ENCODE results near the gene UAP1L1.
"Not testable (repeated sequence)": the region's sequence is repeated elsewhere in the genome, so short reads cannot be mapped to it uniquely, and the experiment has no call there.

The UAP1L1 gene

DNA sequence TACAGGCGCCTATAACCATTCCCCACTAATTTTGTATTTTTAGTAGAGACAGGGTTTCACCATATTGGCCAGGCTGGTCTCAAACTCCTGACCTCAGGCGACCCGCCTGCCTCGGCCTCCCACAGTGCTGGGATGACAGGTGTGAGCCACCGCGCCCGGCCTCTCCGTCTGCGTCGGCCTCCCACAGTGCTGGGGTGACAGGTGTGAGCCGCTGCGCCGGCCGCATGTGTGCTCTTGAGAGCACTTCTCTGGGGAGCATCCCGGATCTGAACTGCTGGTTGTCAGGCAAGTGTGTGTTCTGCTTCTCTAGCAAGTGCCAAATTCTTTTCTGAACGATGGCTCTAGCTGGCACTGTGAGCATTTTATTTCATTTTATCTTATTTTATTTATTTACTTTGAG lies 19.8 kb upstream of the UAP1L1 start:
- no peaks in the 10 kb centered on the region for H3K36me3 ChIP-seq (ENCODE audit: insufficient read depth, low read length)
- H3K27me3 ChIP-seq (ENCODE audit: insufficient read depth, low read length), result peaks cover 47% of the 10 kb centered on the region
- H2AFZ ChIP-seq (ENCODE audit: low read depth, low read length), result no peak overlapping the region
- H3K4me3 ChIP-seq (ENCODE audit: low read length), result no peak overlapping the region
- no peaks in the 10 kb centered on the region for H3K9me3 ChIP-seq (ENCODE audit: low read length)
- peaks cover 13% of the 10 kb centered on the region for H3K4me1 ChIP-seq (ENCODE audit: insufficient read depth, low read length)

DNA sequence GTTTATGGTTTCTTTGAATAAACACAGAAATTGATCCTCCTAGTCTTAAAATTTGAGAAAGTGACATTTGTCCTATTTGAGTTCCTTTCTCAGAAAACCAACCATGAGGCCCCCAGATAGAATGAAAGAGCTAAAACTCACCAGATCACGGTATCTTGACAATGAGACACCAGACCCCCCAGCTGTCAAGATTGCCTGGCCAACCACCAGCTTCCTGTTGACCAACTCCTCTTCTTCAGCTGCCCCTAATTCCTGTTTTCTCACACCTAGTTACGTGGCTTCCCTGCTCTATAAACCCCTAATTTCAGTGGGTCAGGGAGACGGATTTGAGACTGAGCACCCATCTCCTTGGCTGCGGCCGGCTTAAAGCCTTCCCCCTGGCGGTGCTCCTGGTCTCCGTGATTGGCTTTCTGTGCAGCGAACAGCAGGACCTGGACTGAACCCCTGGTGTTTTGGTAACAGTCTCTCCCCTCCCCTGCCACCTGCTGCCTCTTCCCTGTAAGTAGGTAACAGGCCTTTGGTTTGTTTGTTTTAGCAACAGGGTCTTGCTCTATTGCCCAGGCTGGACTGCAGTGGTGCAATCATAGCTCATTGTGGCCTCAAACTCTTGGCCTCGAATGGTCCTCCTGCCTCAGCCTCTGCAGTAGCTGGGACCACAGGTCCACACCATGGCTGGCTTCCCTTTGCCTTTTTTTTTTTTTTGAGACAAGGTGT lies 18.6 kb upstream of the UAP1L1 start:
- no peaks in the 10 kb centered on the region for H3K36me3 ChIP-seq (ENCODE audit: insufficient read depth, low read length)
- no peak overlapping the region for H2AFZ ChIP-seq (ENCODE audit: low read depth, low read length)
- H3K9me3 ChIP-seq (ENCODE audit: low read length), result no peaks in the 10 kb centered on the region
- peaks cover 36% of the 10 kb centered on the region for H3K27me3 ChIP-seq (ENCODE audit: insufficient read depth, low read length)
- peaks cover 13% of the 10 kb centered on the region for H3K4me1 ChIP-seq (ENCODE audit: insufficient read depth, low read length)
- H3K4me3 ChIP-seq (ENCODE audit: low read length), result no peak overlapping the region

DNA sequence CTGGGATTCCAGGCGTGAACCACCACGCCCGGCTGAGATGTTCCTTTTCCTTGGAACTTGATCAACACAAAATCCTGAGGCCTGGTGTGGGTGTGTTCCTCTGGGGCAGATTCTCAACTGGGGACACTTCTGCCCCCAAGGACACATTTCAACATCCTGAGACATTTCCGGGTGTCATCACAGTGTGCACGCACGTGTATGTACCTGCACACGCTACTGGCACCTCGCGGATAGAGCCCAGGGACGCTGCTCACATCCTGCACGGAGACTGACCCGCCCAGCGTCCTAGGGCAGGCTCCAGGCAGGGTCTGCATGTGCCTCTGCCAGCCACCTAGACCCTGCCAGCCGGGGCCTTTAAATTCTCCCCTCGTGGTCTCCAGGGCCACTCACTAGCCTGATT lies 14.9 kb upstream of the UAP1L1 start:
- peaks cover 7% of the 10 kb centered on the region for H3K27me3 ChIP-seq (ENCODE audit: insufficient read depth, low read length)
- no peaks in the 10 kb centered on the region for H3K9me3 ChIP-seq (ENCODE audit: low read length)
- H3K36me3 ChIP-seq (ENCODE audit: insufficient read depth, low read length), result peaks cover 2% of the 10 kb centered on the region
- H3K4me1 ChIP-seq (ENCODE audit: insufficient read depth, low read length), result no peaks in the 10 kb centered on the region
- no peak overlapping the region for H2AFZ ChIP-seq (ENCODE audit: low read depth, low read length)
- no peak overlapping the region for H3K4me3 ChIP-seq (ENCODE audit: low read length)

DNA sequence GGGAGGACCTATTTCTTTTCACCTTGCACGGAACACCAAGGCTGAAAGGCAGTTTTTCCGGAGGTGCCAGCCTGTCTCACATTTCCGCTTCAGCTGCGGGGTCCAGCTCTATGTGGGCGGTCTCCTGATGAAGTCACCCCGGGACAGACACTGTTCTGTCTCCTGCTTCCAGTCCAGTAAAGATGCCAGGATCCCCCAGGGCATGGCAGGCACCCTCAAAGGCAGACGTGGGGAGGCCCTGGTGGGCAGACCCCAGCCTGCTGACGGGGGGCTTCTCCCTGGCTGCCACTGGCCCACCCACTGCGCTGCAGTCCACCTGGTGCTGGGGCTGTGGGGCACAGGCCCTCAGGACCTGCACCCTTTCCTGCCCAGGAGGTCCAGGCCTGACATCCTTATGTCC lies 14.5 kb upstream of the UAP1L1 start:
- H3K9me3 ChIP-seq (ENCODE audit: low read length); H2AFZ ChIP-seq (ENCODE audit: low read depth, low read length); H3K36me3 ChIP-seq (ENCODE audit: insufficient read depth, low read length); H3K4me3 ChIP-seq (ENCODE audit: low read length); H3K4me1 ChIP-seq (ENCODE audit: insufficient read depth, low read length); H3K27me3 ChIP-seq (ENCODE audit: insufficient read depth, low read length): not testable (repeated sequence)

DNA sequence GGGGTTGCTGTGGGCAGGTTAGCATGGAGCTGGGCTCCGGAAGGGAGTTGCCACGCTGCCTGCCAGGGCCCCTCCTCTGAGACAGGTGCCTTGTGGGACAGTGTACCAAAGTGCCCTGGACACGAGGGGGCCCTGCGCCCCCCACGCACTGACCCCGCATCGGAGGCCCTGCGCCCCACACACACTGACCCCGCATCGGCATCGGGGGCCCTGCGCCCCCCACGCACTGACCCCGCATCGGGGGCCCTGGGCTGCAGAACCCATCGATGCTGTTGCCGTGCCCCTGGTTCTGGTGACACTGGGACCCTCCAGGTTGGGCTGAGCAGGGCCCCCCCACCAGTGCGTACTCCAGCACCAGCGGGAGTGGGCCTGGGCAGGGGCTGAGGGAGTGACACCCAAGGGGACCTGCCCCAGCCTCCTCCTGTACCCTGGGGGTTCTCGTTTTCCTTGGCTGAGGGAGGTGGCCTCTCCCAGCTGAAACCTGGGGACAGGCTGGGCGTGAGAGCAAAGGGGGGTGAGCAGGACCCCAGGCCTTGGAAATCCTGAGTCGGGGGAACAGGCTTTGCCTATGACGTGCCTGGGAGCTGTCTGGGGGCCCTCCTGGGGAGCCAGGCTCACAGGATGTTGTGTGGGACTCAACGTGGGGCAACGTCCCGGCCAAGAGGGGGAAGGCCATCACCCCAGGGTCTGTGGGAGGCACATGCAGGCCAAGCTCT lies 13.8 kb upstream of the UAP1L1 start:
- Histone ChIP-seq H3K36me3 (ENCODE audit: insufficient read depth, low read length) (peaks cover 2% of the 10 kb centered on the region), H2AFZ (ENCODE audit: low read depth, low read length) (no peak overlapping the region), H3K9me3 (ENCODE audit: low read length) (no peaks in the 10 kb centered on the region), H3K27me3 (ENCODE audit: insufficient read depth, low read length) (peaks cover 6% of the 10 kb centered on the region), H3K4me3 (ENCODE audit: low read length) (no peak overlapping the region), H3K4me1 (ENCODE audit: insufficient read depth, low read length) (no peaks in the 10 kb centered on the region)

DNA sequence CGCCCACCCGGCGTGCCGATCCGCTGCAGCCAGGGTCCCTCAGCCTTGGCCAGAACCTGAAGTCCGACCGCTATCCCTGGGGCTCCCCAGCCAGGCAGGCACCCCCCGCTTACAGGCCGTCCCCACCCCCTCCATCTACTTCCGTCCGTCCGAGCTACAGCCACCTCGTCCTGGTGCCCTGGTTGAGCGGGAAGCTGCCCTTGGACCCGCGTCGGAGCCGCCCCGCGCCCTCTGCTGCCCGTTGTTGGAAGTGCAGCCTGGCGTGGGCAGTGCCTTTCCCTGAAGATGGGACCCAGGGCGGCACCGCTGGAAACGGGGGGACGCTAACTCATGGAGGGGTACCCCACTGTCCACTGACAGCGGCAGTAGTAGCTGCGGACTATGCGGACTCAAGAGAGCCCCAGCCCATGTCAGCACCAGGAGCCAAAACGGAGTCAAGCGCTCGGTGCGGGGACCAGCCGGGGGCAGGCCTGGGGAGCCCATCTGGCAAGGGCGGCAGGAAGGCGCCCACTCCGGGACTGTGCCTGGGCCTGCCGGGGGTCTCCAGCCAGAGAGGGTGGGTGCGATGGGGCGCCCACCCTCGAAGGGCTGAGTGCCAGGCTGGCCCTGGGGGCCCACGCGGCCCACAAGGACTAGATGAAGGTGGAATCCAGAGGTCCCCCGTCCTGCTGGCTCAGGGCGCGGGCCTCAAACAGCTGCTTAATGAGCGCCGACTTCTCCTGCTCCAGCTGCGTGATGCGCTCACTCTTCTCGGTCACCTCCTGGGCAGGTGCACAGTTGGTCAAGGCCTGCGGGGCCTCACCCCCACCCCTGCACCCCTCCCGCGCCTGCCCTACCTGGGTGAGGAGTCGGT lies 13.1 kb upstream of the UAP1L1 start:
- Histone ChIP-seq H3K4me1 (ENCODE audit: insufficient read depth, low read length) (peaks cover 7% of the 10 kb centered on the region), H3K9me3 (ENCODE audit: low read length) (no peaks in the 10 kb centered on the region), H2AFZ (ENCODE audit: low read depth, low read length) (no peak overlapping the region), H3K36me3 (ENCODE audit: insufficient read depth, low read length) (peaks cover 2% of the 10 kb centered on the region), H3K4me3 (ENCODE audit: low read length) (no peak overlapping the region), H3K27me3 (ENCODE audit: insufficient read depth, low read length) (no peaks in the 10 kb centered on the region)

DNA sequence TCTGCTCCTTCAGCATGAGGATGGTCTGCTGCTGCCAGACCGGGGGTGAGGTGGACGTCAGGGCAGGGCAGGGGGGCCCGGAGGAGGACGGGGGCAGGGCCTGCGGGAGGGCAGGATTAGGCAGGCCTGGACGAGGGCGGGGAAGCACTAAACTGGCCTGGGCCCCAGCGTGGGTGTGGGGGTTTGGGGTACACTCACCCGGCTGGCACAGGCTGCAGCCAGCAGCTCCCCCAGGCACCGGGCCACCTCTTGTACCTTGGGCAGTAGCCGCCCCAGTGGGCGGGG lies 12.5 kb upstream of the UAP1L1 start:
- peaks cover 11% of the 10 kb centered on the region for H3K4me1 ChIP-seq (ENCODE audit: insufficient read depth, low read length)
- H3K9me3 ChIP-seq (ENCODE audit: low read length), result no peaks in the 10 kb centered on the region
- H2AFZ ChIP-seq (ENCODE audit: low read depth, low read length), result no peak overlapping the region
- H3K4me3 ChIP-seq (ENCODE audit: low read length), result no peak overlapping the region
- peaks cover 2% of the 10 kb centered on the region for H3K36me3 ChIP-seq (ENCODE audit: insufficient read depth, low read length)
- H3K27me3 ChIP-seq (ENCODE audit: insufficient read depth, low read length), result no peaks in the 10 kb centered on the region

DNA sequence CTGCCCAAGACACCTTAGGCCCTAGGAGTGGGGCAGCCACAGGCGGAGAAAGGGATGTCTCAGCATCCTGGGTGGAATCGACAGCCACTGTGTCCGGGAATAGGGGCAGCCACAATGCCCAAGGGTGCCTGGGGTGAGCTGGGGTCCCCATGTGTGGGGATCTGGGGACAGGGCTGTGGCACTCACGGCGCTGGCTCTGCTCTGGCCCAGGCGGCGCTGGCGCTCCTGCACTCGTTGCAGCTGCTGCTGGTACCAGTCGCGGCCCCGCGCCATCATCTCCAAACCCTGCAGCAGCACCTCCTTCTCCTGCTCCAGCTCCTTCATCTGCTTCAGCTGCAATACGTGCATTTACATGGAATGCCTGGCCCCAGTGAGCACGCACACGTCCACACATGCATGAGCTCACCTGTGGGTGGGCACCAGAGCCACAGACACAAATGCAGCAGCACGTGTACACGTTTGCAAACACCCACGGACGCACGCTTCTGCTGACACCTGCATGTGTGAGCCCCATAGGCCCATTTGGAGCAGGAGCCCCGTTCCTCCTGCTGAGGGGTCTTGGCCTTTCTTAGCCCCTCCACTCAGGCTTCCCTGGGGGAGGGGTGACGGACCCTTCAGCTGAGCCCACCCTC lies 11.9 kb upstream of the UAP1L1 start:
- H3K4me3 ChIP-seq (ENCODE audit: low read length), result no peak overlapping the region
- no peaks in the 10 kb centered on the region for H3K27me3 ChIP-seq (ENCODE audit: insufficient read depth, low read length)
- H3K4me1 ChIP-seq (ENCODE audit: insufficient read depth, low read length), result peaks cover 11% of the 10 kb centered on the region
- no peaks in the 10 kb centered on the region for H3K9me3 ChIP-seq (ENCODE audit: low read length)
- peaks cover 2% of the 10 kb centered on the region for H3K36me3 ChIP-seq (ENCODE audit: insufficient read depth, low read length)
- no peak overlapping the region for H2AFZ ChIP-seq (ENCODE audit: low read depth, low read length)

DNA sequence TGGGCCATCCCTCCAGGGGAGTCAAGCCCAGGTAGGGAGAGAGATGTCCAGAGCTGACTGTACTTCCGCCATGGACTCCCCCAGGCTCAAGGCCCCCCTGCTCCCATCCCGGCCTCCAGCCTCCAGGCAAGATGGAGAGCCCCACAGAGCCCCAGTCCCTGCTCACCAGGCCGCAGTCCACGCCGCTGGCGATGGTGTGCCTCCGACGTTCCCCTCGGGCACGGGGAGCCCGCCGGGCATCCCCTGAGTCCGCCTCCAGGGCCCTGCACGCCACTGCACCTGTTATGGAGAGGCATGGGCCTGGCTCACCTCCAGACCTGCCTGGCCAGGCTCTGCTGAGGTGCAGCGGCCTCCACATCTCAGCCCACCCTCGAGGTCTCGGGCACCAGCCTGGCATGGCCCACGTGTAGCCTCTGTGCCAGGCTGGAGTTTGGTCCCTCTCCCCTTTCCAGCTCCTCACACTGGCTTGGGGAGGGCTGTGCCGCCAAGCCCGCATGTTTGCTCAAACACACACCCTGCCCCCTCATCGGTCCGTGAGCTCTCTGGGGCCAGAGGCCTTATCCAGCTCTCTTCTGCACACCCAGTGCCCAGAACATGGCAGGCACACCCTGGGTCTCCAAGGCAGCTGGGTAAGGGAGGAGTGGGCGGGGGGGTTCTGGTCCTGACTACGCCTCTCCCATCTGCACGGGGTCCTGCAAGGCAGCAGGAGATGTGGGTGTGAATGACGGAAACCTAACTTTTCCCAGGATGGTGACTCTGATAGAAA lies 11.0 kb upstream of the UAP1L1 start:
- H3K9me3 ChIP-seq (ENCODE audit: low read length), result no peaks in the 10 kb centered on the region
- H3K4me1 ChIP-seq (ENCODE audit: insufficient read depth, low read length), result peaks cover 18% of the 10 kb centered on the region
- peaks cover 2% of the 10 kb centered on the region for H3K36me3 ChIP-seq (ENCODE audit: insufficient read depth, low read length)
- H3K4me3 ChIP-seq (ENCODE audit: low read length), result no peak overlapping the region
- no peaks in the 10 kb centered on the region for H3K27me3 ChIP-seq (ENCODE audit: insufficient read depth, low read length)
- H2AFZ ChIP-seq (ENCODE audit: low read depth, low read length), result no peak overlapping the region

DNA sequence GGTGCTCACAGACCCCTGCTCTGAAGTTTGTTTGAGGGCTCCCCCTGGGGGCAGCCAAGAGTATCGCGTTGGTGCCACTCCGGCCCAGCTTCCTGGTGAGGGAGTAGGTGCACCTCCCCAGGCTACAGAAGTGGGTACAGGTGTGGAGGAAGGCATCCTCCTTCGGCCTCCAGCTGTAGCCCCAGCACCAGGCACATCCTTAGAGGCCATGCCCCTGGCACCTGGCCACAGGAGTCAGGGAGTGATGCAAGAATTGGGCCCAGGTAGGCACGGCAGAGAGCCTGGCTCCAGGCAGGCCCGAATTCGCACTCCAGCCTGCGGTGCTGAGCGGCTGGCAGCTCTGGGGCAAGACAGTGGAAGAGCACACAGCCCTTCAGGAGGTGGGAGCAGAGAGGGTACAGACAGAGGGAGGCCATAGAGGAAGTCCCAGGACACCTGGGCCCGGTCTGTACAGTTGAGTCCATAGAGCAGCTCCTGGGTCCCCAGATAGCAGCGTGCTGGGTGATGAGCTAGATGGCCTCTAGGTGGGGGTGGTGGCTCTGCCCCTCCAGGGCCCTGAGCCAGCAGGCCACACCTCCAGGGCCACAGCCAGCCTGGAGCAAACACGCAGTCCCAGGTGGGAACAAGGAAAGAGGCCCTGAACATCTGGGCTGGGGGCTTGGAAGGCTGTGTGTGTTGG lies 9.3 kb upstream of the UAP1L1 start:
- Histone ChIP-seq H3K4me1 (ENCODE audit: insufficient read depth, low read length) (peaks cover 22% of the 10 kb centered on the region), H3K27me3 (ENCODE audit: insufficient read depth, low read length) (no peaks in the 10 kb centered on the region), H3K4me3 (ENCODE audit: low read length) (no peak overlapping the region), H3K36me3 (ENCODE audit: insufficient read depth, low read length) (peaks cover 2% of the 10 kb centered on the region), H2AFZ (ENCODE audit: low read depth, low read length) (no peak overlapping the region), H3K9me3 (ENCODE audit: low read length) (no peaks in the 10 kb centered on the region)

DNA sequence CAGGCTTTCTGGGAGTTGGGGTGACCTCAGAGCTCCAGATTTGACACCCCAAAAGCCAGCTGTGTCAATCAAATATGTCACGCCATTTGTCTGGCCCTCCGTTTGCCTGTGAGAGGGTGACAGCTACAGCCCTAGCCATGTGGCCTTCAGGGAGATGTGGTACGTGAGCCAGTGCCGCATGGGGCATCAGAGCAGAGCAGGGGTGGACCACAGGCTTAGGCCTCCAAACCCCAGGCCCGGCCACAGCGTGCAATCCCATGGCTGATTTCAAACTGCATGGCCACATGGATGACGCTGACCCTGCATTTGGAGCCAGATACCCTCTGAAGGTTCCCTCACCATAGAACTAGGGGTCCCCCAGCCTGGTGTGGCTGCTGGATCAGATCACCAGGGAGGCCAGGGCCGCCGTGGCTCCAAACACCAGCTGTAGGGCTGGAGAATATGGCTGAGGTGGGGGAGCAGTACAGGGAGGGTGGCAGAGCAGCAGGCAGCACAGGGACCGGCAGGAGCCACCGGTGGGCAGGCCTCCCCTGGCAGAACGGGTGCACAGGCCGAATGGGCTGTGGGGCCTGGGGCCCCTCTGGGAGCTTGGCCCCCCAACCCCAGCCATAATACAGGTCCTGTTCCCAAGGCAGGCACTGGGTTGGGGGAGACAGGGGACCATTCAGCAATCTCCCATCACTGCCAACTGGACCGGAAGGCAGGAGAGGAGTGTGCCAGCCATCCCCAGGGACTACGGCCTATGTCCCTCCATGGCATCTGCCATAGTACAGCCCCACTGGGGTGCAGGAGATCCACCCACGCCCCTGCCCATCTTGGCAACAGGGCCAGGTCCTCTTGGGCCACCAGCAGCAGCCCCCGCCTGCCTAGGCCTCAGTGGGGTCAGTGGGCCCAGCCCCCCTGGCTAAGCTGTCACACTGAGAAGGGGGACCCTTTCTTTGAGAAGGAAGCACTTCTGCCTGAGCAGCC lies 8.5 kb upstream of the UAP1L1 start:
- Histone ChIP-seq H3K4me1 (ENCODE audit: insufficient read depth, low read length) (peaks cover 22% of the 10 kb centered on the region), H3K4me3 (ENCODE audit: low read length) (peak overlapping the region; percentile 68), H3K9me3 (ENCODE audit: low read length) (no peaks in the 10 kb centered on the region), H3K36me3 (ENCODE audit: insufficient read depth, low read length) (peaks cover 2% of the 10 kb centered on the region), H2AFZ (ENCODE audit: low read depth, low read length) (no peak overlapping the region), H3K27me3 (ENCODE audit: insufficient read depth, low read length) (peaks cover 4% of the 10 kb centered on the region)

Data from neuron (in vitro differentiated cells).